Stimulated activated naive B cell treated with anti-CD40 and anti-IgM and Interleukin-4, amounts not matched to agents 10 μg/mL and 1 μg/mL and 100 μg/mL, for 72 hours (primary cell): ENCODE measurements around the gene SACM1L.

ENCODE experiments used
- ATAC-seq, 2 donors: fragments of 150-1000 bp; cut with Tn5 transposase; replicated peaks; 2 replicates each; pipeline ENCODE4 v1.10.0; 2021; ENCODE audit warnings: moderate library complexity in 1 of 2
- DNase-seq: peaks from one replicate; pipeline ENCODE4 v3.0.0; 2021
- H3K27ac Mint-ChIP-seq: one replicate; pipeline ENCODE4 v1.8.0; 2022; ENCODE audit warnings: mild to moderate bottlenecking, mixed read lengths
- H3K27me3 Mint-ChIP-seq, 2 donors: one replicate each; pipeline ENCODE4 v1.8.0; 2022; ENCODE audit warnings: mixed read lengths in 2 of 2
- H3K36me3 Mint-ChIP-seq, 2 donors: one replicate each; pipeline ENCODE4 v1.8.0; 2022; ENCODE audit warnings: mixed read lengths in 2 of 2, mild to moderate bottlenecking in 1 of 2
- H3K4me1 Mint-ChIP-seq, 2 donors: one replicate each; pipeline ENCODE4 v1.8.0; 2022; ENCODE audit warnings: mixed read lengths in 2 of 2, mild to moderate bottlenecking in 1 of 2
- H3K4me3 Mint-ChIP-seq, 2 donors: one replicate each; pipeline ENCODE4 v1.8.0; 2022; ENCODE audit warnings: mild to moderate bottlenecking in 2 of 2, mixed read lengths in 2 of 2, moderate library complexity in 1 of 2
- H3K9me3 Mint-ChIP-seq, 2 donors: one replicate each; pipeline ENCODE4 v1.8.0; 2022; ENCODE audit warnings: mixed read lengths in 2 of 2, mild to moderate bottlenecking in 1 of 2

The SACM1L gene

DNA sequence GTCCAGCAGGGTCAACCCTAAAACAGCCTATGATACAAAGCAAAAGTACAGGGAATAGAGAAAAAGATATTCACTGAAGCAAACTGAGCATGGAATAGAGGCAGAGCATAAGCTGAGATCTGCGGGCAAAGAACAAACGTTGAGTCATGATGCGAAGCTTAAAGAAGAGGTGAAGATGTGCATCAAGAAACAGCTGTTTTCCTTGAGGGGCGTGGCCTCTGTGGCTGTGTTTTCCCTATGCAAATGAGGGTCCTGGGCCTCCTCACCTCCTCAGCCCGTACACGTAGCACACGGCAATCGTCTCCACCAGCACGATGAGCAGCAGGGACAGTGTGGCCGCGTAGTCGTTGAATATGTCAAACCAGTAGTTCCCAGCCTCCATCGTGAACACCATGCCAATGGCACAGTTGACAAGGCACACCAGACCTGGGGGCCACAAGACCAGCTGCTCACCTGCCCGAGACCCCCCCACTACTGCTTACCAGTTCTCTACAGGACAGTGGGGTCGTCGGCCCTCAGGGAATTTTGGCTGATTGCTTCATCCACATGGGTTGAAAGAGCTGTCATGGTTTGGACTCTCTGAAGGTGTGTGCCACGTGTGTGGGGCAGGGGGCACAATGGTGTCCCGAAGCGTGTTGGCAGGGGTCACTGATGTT lies 73.6 kb downstream of the SACM1L start:
- no peak overlapping the region for H3K4me3 Mint-ChIP-seq
- peaks cover 11% of the 10 kb centered on the region in 2 donors for H3K27me3 Mint-ChIP-seq
- ATAC-seq (no peak), DNase-seq (no peak)
- peaks cover 0 to 7% of the 10 kb centered on the region in 2 donors for H3K36me3 Mint-ChIP-seq
- peaks cover 2 to 6% of the 10 kb centered on the region in 2 donors for H3K9me3 Mint-ChIP-seq
- peaks cover 3 to 6% of the 10 kb centered on the region in 2 donors for H3K4me1 Mint-ChIP-seq
- no peak overlapping the region for H3K27ac Mint-ChIP-seq

DNA sequence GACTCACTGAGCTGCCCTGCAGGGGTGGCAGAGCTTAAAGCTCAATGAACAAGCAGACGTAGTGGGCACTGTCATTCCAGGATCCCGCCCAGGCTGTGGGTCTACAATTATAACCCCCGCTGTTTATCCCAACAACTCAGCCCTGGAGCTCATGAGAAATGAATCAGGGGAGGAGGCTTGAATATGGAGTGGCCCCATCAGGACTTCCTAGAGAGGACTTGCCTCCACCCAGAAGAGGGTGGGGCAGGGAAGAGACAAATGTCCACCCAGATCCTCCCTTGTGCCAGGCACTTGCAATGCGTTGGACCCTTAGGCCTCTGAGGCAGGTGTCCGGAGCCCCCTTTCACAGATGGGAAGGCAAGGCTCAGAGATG lies 74.1 kb downstream of the SACM1L start:
- Mint-ChIP-seq H3K27me3 (peaks cover 11 to 15% of the 10 kb centered on the region in 2 donors), H3K27ac (no peak overlapping the region), H3K9me3 (peaks cover 3 to 8% of the 10 kb centered on the region in 2 donors), H3K36me3 (peaks cover 0 to 7% of the 10 kb centered on the region in 2 donors), H3K4me3 (no peak overlapping the region), H3K4me1 (peaks cover 3 to 6% of the 10 kb centered on the region in 2 donors)
- no peak for DNase-seq
- ATAC-seq = no peak

DNA sequence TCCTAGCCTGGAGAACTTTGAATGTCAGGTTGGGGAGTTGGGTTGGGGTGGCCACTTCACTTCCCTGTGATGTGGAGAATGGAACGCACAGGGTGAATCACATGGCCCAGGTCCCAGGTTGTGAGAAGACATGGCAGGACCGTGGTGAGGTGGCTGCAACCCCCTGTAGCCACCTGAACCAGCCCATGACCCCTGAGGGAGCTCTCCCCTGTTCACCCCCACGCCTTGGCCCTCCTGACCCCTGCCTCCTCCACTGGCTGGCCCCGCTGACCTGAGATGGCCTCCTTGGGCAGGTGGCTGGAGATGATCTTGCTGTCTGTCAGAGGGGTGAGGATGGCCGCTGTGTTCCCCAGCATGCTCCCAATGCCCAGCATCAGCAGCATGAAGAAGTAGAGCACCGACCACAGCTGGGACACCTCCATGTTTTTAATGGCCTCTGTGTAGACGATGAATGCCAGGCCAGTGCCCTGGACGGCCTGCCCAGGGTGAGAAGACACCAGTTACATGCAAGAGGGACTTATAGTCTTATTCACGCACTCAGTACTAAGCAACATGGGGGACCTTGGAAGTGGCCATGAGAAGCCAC lies 76.2 kb downstream of the SACM1L start:
- ATAC-seq = no peak

DNA sequence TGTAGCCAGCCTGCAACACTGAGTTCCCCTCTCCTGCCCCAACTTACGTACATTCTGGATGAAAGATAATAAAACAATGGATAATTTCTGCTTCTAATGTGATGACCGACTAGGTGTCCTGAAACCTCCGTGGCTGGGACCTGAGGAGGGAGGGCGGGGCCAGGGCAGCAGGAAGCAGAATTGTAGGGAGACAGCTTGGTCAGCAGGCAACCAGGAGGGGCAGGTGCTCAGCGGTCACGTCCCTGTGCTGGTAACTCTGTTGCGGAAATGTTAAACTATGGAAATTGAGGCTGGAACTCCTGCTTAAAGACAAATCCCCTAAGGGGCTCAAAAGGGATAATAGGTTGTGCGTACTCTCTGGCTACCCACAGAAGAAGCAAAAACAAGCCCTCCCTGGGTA lies 76.8 kb downstream of the SACM1L start:
- DNase-seq = no peak
- Mint-ChIP-seq H3K4me3 (no peak overlapping the region), H3K27me3 (peaks cover 8 to 10% of the 10 kb centered on the region in 2 donors), H3K9me3 (peaks cover 3 to 8% of the 10 kb centered on the region in 2 donors), H3K36me3 (peaks cover 0 to 7% of the 10 kb centered on the region in 2 donors), H3K27ac (no peak overlapping the region), H3K4me1 (peaks cover 3 to 6% of the 10 kb centered on the region in 2 donors)
- ATAC-seq = no peak

More for the DNA sequence above, 76.2 kb downstream of the SACM1L start:
- Mint-ChIP-seq H3K9me3 (peaks cover 3 to 8% of the 10 kb centered on the region in 2 donors), H3K27me3 (peaks cover 7 to 8% of the 10 kb centered on the region in 2 donors), H3K4me3 (no peak overlapping the region), H3K36me3 (peaks cover 0 to 7% of the 10 kb centered on the region in 2 donors), H3K4me1 (peaks cover 3 to 6% of the 10 kb centered on the region in 2 donors), H3K27ac (peak overlapping the region; percentile 51)
- no peak for DNase-seq

DNA sequence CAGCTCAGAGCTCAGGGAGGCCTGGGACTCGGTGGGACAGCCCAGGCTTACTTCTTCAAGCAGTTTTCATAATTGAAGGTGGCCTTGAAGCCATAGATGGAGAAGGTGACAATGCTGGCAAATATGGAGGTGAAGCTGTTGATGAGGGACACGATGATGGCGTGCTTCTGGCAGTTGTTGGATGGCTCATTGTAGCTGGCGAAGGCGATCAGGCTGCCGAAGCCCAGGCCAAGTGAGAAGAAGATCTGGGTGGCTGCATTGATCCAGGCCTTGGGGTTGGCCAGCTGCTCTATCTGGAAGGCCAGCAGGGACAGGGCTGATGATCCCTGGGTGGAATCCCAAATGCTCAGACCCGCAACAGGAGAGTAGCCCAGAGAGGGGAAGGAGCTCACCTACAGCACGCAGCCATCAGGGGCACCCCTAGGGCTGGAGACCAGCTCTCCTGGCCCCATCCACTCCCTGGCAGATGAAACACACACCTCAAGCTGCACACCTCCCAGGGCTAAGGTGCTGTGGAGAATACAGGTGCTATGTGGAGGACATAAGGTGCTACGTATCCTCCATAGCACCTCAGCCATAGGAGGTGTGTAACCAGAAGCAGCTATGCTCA lies 82.1 kb downstream of the SACM1L start:
- H3K27me3 Mint-ChIP-seq = peaks cover 18% of the 10 kb centered on the region in 2 donors
- H3K9me3 Mint-ChIP-seq = peaks cover 3 to 8% of the 10 kb centered on the region in 2 donors

DNA sequence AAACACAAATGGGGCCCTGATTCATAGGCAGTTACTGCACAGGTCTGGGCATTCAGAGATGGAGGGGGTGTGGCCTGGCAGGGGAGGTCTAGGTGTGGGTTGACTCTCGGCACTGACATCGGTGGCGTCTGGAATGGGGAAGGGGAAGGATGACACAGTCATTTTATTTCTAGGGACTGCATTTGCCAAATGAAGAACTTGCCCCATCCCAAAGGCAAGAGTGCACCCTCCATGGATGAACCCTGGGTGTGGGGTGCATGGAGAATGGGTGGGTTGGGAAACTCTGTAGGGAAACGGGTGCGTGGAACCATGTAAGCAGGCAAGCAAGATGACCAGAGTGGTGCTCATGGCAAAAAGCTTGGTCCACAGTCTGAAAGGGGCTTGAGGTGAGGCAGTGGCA lies 82.6 kb downstream of the SACM1L start:
- peaks cover 18% of the 10 kb centered on the region in 2 donors for H3K27me3 Mint-ChIP-seq
- peaks cover 3 to 8% of the 10 kb centered on the region in 2 donors for H3K9me3 Mint-ChIP-seq
- peaks cover 2 to 9% of the 10 kb centered on the region in 2 donors for H3K4me1 Mint-ChIP-seq
- no peak for DNase-seq
- H3K4me3 Mint-ChIP-seq = no peak overlapping the region
- H3K27ac Mint-ChIP-seq = no peak overlapping the region
- H3K36me3 Mint-ChIP-seq = peaks cover 0 to 3% of the 10 kb centered on the region in 2 donors
- ATAC-seq = no peak

More for the DNA sequence above, 82.1 kb downstream of the SACM1L start:
- Mint-ChIP-seq H3K4me1 (peaks cover 2 to 9% of the 10 kb centered on the region in 2 donors), H3K4me3 (no peak overlapping the region), H3K27ac (no peak overlapping the region), H3K36me3 (peaks cover 0 to 7% of the 10 kb centered on the region in 2 donors)
- ATAC-seq (no peak), DNase-seq (no peak)

DNA sequence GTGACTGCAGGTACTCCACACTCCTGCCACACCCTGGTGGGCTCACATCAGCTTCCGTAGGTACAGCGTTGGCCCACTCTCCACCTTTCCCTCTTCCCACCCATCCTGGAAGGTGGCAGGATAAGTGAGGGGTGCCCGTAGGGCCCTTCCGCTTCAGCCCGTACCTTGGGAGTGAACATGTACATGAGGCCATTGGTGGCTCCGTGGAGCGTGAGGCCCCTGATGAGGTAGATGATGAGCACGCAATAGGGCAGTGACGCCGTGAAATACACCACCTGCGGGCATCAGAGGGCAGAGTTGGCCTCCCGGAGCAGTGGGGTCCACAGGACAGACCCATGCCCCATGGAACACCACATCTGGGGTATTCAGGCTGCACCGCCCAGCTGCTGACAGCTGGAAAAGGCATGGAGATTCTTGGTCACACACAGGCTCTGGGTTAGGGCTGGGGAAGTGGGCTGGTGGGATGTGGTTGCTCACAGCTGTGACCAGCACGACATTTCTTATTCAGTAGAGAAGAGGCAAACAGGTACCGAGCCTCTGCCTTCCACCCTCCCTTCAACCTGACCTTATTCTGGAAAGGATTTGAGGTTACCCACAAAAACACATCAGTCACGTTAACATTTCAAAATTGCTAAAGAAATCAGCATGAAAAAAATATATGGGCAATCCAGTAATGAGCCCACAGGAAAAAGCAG lies 83.3 kb downstream of the SACM1L start:
- H3K4me1 Mint-ChIP-seq = peaks cover 2 to 9% of the 10 kb centered on the region in 2 donors
- no peak overlapping the region for H3K27ac Mint-ChIP-seq
- H3K9me3 Mint-ChIP-seq = peaks cover 2 to 5% of the 10 kb centered on the region in 2 donors
- ATAC-seq = peak; percentile 71 to 93
- peaks cover 0 to 1% of the 10 kb centered on the region in 2 donors for H3K36me3 Mint-ChIP-seq
- DNase-seq = no peak
- H3K27me3 Mint-ChIP-seq = peaks cover 17 to 18% of the 10 kb centered on the region in 2 donors
- no peak overlapping the region for H3K4me3 Mint-ChIP-seq

DNA sequence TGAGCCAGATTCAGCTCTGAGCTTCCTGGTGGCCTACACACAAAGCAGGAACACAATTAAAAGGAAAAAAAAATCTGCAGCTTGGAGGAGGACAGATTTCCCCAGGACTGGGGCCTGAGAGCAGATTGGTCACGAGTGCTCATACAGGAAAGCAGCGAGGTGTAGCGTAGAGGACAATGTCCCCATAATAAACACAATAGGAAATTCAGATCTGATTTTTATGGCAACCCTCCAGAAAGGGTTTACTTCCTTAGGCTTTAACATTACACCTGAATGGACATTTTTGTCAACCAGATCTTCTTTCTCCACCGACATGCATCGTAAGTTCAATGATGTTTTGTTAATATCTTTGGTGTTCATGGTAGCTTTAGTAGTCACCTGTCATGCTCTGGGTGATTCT lies 83.9 kb downstream of the SACM1L start:
- peaks cover 11 to 18% of the 10 kb centered on the region in 2 donors for H3K27me3 Mint-ChIP-seq
- H3K27ac Mint-ChIP-seq = no peak overlapping the region
- DNase-seq (no peak), ATAC-seq (no peak)
- no peak overlapping the region for H3K4me3 Mint-ChIP-seq
- H3K36me3 Mint-ChIP-seq = no peaks in the 10 kb centered on the region
- H3K4me1 Mint-ChIP-seq = peaks cover 2 to 9% of the 10 kb centered on the region in 2 donors
- no peaks in the 10 kb centered on the region for H3K9me3 Mint-ChIP-seq

DNA sequence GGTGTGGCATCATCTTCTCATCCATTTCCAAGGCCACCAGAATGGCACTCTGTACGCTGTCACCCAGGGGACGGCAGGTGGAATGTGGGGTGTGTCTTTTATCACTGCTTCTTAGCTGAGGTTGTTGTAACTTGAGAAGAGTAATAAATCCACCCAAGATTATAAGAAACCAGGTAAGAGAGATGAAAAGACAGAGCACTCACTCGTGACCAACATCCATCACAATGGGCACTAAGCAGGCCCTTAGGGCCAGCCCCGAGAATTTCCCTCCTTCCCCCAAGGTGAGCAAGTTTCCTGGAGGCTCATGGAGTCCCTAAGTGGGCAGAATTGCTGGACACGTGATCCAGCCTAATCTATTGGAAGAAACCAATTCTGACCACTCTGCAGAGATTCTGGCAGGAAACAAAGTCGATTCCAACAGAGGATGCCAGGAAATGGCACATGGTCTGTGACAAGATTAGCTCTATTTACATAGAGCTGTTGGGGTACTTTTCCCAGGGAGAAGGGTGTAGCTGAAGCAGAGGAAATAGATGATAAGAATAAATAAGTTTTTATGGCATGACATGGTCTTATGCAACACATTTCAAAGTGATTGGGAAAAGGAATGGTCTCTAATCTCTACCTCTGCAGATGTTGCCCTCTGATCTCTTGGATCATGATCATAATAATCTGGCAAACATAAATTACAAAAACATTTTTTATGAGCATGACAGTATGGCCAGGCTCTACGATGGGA lies 84.7 kb downstream of the SACM1L start:
- no peaks in the 10 kb centered on the region for H3K36me3 Mint-ChIP-seq
- ATAC-seq = no peak
- H3K27ac Mint-ChIP-seq = no peak overlapping the region
- peaks cover 10 to 18% of the 10 kb centered on the region in 2 donors for H3K27me3 Mint-ChIP-seq
- no peak overlapping the region for H3K4me3 Mint-ChIP-seq
- H3K4me1 Mint-ChIP-seq = peaks cover 2 to 9% of the 10 kb centered on the region in 2 donors
- no peak for DNase-seq
- H3K9me3 Mint-ChIP-seq = no peaks in the 10 kb centered on the region

DNA sequence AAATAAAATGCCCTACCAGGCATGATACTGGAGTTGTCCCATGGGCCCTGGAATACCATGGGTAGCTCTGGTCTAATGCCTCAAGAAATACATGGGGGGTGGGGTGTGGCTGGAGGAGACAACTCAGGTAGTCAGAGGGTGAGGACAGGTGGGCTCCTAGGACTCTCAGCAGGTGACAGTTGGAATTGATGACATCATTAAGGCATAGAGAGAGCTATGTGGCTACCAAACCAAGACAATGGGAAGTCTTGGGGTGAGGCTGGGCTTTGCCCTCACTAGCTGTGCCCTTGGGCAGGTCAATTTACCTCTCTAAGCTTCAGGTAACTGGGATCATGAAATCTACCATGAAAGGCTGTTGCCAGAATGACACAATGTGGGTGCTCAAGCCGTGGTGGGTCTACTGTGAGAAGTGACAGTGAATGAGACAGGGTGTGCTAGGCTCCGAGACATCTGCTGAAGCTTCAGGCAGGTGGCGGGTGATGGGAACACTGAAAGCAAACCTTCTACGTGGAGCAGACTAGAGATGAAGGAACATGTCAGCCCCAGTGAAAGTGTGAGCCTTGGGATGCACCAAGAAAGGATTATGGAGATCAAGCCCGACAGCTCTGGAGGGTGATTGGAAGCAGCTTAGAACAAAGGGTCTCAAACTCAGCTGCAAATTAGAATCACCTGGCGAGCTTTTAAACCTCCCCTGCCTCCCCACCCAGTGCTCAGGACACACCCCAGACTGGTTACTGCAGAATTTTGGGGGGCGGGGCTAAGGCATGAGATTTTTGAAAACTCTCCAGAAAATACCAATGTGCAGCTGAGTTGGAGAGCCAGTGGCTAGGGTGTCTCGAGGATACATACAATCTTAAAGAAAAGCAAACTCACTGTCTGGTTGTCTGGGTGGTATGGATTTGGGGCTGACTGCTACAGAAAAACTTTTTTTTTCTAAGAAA lies 85.7 kb downstream of the SACM1L start:
- H3K9me3 Mint-ChIP-seq = no peaks in the 10 kb centered on the region
- H3K4me1 Mint-ChIP-seq = peaks cover 2 to 9% of the 10 kb centered on the region in 2 donors
- H3K36me3 Mint-ChIP-seq = no peaks in the 10 kb centered on the region
- H3K27me3 Mint-ChIP-seq = peaks cover 10 to 18% of the 10 kb centered on the region in 2 donors
- no peak for DNase-seq
- no peak overlapping the region for H3K27ac Mint-ChIP-seq
- no peak for ATAC-seq
- no peak overlapping the region for H3K4me3 Mint-ChIP-seq

DNA sequence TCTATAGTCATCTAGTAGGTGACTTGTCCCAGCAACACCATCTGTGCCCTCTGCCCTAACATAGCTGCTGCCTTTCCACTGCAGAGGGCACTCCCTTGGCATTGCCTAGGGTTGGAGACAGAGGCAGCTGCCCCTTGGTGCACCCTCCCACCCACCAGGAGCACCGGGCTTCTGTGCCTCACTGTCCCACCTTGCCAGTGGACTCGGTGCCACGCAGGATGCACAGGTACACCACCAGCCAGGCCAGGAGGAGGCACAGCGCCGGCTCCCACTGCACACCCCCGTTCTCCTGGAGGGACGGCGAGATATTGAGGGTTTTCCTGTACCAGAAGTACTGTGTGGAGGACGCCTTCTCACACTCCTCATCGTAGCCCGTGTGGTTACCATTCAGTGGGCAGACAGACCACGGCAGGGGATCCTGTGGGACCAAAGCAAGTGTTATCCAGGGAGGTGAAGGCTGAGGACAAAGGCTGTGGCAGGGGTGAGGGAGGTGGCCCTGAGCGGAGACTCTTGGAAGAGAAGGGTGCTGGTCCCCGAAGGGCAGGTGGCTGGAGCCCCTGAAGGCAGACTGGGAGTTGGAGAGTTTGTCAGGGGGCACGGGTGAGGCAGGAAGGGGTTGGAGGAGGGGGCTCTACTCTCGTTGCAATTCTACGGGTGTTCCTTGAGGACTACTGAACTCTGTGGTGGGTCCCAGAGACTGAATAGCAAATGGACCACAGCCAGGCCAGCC lies 86.5 kb downstream of the SACM1L start:
- Mint-ChIP-seq H3K9me3 (no peaks in the 10 kb centered on the region), H3K36me3 (no peaks in the 10 kb centered on the region)
- no peak for ATAC-seq

DNA sequence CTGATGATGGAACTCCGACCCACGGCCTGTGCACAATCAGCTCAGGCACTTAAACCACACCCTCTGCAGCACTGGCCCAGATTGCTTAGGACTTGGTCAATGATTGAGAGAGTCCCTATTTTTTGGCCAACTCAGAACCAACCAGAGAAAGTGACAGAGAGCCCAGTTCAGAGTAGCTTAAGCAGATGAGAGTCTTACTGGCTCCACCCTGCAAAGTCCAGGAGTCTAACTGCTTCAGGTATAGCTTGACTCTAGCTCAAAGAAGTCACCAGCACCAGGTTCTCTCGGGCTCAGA lies 87.1 kb downstream of the SACM1L start:
- H3K9me3 Mint-ChIP-seq = no peaks in the 10 kb centered on the region
- no peak for DNase-seq
- no peak overlapping the region for H3K27ac Mint-ChIP-seq
- peaks cover 10 to 12% of the 10 kb centered on the region in 2 donors for H3K27me3 Mint-ChIP-seq
- no peaks in the 10 kb centered on the region for H3K36me3 Mint-ChIP-seq
- peaks cover 2 to 9% of the 10 kb centered on the region in 2 donors for H3K4me1 Mint-ChIP-seq
- no peak for ATAC-seq
- H3K4me3 Mint-ChIP-seq = no peak overlapping the region

More for the DNA sequence above, 86.5 kb downstream of the SACM1L start:
- peaks cover 10 to 17% of the 10 kb centered on the region in 2 donors for H3K27me3 Mint-ChIP-seq
- H3K27ac Mint-ChIP-seq = no peak overlapping the region
- peaks cover 2 to 9% of the 10 kb centered on the region in 2 donors for H3K4me1 Mint-ChIP-seq
- DNase-seq = no peak
- H3K4me3 Mint-ChIP-seq = no peak overlapping the region
